NOMO-1 treated with dmso at 0.1 percent for 144 hours (cell line): ENCODE data around the gene PRAME.
"Not testable (repeated sequence)": the region's sequence is repeated elsewhere in the genome, so short reads cannot be mapped to it uniquely, and the experiment has no call there.

Experiments used
- DNase-seq: peaks from one replicate; lab custom pipeline; 2025; ENCODE audit not compliant: unreplicated experiment; lab: John Stamatoyannopoulos, UW

The PRAME gene

DNA sequence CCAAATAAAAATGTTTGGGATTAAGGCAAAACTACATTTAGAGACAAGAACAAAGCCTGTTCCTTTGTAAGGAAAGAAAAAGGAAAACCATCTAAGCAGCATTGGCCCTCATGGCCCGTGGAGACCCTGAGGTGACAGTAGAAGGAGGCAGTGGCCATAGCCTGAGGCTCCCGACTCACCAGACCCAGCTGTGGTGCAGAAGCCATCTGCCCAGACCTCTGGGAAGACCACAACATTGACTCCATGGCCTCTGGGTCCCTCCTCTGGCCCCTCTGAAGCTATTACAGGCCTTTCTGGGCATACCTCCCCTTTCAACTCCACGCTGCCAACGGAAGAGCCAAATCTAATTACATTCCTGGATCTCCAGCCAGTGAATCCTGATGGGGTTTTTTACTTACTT is 6.4 kb downstream of the PRAME start:
- peak; percentile 8 for DNase-seq

DNA sequence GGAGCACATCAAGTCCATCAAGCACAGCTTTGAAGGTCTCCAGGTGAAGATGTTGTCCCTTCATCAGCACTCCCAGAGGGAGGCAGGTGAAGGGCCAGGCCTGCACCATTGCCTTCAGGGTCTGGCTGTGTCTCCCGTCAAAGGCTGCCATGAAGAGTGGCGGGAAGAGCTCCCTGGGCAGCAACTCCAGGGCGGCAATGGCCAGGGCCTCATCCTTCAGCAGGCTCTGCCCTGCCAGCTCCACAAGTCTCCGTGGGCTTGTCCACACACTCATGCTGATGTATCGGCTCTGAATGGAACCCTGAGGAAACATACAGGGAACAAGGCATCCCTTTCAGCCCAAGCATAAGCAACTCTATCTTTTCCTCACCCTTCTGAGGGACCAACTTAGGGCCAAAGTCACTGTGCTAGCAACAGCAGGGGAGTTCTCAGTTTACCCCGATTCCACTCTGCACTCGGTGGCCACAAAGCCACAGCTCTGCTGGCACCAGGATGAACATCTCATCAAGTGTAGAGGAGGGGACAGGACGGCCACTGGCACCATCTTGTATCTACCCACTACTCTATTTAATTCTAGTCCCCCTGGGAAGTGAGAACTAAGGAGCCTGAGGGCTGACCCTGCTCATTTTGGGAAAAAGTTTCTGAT is 8.2 kb downstream of the PRAME start:
- DNase-seq: no peak

DNA sequence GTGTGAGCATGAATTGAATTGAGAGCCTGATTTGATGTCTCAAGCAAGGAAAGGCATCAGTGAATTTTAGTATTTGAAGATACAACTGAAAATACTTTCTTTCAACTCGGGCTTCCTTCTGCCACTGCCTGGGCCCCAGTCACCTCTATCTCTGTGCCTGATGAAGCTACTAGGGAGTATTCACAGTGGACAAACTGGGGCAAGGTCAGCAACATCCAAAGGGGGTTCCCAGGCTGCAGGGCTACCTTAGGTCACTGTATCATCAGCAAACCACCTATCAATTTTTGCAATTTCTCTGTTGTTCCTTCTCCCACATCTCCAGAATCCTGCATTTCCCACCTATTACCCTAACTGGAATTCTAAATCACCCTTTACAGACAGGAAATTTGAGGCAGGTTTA is 10.2 kb downstream of the PRAME start:
- DNase-seq: no peak

DNA sequence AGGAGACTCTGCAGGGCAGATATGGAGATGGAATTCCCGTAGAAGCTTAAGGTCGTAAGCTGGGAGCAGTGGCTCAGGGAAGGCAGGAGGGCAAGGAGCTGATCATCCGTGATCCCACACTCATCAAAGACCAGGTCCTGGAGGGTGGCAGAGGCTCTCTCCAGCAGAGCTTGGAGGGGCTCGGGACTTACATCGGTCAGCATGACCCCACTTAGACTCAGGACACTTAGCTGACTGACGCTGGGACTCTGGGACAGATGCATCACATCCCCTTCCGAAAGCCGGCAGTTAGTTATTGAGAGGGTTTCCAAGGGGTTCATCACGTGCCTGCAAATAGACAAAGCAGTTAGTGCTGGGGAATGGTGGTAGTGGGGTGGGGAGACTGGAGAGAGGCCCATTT is 10.7 kb downstream of the PRAME start:
- DNase-seq: no peak

DNA sequence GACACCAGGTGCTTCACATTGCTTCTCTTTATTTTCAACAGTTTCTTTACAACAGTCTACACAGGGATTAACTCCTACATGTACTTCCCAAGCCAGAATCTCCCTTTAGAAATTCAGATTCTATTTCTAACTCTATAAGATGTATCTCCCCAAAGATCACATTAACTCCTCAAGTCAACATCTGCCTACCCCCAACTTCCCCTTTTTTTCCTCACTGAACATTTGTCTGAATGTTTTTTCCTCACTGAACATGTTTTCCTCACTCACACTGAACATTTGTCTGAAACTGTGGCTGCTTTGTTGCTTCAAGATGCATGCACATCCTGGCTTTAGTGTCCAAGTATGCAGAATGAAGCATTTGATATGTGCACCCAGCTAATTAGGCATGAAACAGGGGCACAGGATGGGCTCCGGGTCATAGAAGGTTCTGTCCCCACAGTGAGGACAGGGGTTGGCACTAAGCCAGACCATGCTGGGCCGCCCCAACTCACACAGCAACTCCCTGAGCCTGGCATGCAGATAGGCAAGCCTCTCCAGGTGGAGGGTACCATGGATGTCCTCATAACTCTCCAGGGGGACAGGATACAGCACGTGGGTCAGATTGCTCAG is 11.3 kb downstream of the PRAME start:
- peak; percentile 28 for DNase-seq

DNA sequence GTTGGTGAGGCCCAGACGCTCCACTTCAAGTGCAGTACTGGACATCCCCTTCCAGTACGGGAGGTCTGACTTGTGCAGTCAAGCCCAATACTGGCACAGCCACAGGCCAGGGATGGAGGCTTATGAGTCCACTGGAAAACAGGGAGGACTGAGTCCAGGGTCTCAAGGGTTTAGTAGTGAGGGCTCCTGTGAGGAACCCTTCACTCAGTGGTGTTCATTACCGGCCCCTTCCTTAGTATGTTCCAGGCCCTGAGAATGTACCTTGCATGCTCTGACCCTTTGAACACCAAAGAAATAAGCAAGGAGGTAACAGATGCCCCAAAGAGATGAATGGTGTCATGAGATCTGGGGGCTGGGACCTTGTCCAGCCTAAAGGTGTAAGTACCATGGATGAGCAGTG is 11.8 kb downstream of the PRAME start:
- DNase-seq: no peak

DNA sequence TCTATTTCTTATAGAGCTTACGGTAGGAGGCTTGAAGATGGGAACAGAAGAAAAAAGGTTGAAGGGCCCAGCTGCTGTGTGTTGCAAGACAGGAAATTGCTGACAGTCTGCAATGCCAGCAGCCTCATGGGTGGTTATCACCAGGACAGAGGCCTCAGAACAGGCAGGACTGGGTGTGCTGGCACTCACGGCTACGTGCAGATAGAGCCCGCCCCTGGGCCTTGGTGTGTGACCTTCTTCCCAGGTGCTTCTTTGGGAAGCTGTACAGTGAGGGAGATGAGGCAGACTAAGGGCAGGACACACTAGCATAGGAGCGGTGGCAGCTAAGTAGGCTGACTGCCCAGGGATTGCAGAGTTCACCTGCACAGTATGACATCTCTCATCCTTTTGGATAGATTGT is 12.6 kb downstream of the PRAME start:
- DNase-seq: peak; percentile 66

DNA sequence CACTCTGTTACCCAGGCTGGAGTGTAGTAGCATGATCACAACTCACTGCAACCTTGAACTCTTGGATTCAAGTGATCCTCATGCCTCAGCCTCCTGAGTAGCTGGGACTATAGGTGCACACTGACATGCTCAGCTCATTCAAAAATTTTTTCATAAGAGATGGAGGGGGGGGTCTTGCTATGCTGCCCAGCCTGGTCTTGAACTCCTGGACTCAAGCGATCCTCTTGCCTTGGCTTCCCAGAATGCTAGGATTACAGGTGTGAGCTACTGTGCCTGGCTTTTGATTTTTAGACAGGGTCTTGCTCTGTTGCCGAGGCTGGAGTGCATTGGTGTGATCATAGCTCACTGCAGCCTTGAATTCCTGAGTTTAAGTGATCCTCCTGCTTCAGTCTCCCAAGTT is 14.0 kb downstream of the PRAME start:
- DNase-seq: no peak

DNA sequence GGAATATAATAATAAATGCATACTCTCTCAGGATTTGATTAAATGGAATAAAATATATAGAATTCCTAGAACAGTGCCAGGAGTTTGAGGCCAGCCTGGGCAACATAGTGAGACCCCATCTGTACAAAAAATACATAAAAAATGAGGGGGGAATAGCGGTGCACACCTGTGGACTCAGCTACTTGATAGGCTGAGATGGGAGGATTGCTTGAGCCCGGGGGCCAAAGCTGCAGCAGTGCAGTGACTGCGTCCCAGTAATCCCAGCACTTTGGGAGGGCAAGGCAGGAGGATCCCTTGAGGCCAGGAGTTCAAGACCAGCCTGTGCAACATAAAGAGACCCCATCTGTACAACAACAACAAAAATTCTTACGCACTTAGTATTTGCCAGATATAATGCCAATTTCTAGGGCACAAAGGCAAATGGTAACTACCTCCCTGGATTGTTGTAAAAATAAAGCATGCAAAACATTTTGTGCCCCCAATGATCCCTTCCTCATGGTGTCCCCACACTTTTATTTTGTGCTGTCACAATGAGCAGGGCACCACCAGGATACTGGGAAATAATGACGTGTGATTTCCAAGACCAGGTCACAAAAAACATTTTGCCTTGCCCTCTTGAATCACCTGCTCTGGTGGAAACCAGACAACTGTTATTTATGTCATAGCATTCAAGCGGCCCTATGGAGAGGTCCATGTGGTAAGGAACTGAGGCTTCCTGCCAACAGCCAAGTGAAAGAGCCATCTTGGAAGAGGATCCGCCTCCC is 20.7 kb downstream of the PRAME start:
- DNase-seq: no peak

DNA sequence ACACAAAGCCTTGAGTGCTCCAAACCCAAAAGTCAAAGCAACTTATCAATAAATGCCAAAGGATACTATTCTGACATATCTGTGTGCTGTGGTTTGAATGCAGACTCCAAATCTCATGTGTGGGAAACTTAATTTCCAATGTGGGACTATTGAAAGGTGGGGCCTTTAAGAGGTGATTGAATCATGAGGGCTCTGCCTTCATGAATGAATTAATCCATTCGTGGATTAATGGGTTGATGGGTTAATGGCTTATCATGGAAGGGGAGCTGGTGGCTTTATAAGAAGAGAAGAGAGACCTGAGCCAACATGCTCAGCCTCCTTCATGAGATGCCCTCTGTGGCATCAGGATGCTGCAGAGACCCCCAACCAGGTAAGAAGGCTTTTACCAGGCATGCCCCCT is 22.1 kb downstream of the PRAME start:
- no peak for DNase-seq

DNA sequence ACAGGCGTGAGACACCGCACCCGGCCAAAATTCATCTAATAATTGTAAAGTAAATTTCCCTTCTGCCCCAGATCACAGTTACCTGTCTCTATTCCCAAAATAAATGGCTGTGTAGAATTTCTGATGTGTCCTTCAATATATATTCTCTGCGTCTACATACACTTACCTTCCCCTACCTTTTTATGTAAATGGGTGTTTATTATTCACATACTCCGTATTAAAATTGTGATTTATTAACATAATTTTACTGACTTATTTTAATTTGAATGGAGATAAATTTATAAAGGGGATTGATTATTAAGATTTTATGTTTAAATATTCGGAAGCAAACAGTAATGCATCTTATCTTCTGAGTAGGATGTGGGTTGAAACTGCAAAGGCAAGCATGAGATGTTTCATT is 22.6 kb downstream of the PRAME start:
- DNase-seq: no peak

DNA sequence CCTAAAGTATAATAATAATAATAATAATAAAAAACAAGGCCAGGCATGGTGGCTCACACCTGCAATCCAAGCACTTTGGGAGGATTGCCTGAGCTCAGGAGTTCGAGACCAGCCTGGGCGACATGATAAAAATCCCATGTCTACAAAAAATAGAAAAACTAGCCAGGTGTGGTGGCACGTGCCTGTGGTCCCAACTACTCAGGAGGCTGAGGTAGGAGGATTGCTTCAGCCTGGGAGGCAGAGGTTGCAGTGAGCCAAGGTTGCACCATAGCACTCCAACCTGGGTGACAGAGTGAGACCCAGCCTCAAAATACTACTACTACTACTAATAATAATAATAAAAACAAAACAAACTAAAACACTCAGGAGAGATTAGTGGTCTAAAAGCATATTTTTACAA is 23.4 kb downstream of the PRAME start:
- DNase-seq: no peak

DNA sequence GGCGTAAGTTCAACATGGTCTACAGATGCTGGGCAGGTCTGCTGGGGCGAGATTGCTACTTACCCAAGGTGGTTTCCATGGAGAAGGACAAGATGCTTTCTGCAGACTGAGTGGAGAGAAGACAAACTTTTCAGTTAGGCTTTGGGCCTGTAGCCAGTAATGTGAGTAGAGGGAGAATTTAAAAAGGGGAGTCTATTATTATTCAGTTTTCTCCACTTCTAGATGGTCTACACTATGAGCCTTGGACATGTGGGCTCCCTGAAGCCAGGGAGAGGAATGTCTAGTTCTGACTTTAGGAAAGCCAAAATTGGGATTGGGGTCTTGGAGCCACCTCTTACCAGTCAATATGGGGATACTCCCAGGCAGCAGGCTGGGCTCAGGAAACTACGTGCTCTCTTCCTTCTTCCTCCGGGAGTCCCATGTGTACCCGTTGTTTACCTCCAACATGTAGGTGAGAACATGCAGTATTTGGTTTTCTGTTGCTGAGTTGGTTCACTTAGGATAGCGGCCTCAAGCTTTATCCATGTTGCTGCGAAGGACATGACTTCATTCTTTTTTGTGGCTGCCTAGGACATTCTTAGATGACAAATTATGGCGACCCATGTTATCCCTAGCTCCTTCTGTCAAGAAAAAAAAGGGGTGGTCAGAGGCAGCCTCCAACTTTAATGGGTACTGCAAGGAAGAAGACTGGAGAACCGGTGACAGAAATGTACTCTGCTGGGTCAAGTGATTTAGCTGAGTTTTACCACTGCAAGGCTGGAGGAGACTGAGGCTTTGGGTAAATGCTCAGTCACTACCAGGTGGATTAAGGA is 24.3 kb downstream of the PRAME start:
- DNase-seq: no peak

DNA sequence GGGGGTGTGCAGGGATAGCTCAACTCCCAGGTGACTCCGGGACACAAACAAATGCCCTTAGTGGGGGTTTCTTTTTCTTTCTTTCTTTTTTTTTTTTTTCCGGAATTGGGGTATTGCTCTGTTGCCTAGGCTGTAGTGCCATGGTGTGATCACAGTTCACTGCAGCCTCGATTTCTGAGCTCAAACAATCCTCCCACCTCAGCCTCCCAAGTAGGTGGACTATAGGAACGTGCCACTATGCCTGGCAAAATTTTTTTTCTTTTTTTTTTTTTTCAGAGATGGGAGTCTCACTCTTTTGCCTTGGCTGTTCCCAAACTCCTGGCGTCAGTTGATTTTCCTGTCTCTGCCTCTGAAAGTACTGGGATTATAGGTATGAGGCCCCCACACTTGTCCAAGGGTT is 25.2 kb downstream of the PRAME start:
- DNase-seq: no peak

DNA sequence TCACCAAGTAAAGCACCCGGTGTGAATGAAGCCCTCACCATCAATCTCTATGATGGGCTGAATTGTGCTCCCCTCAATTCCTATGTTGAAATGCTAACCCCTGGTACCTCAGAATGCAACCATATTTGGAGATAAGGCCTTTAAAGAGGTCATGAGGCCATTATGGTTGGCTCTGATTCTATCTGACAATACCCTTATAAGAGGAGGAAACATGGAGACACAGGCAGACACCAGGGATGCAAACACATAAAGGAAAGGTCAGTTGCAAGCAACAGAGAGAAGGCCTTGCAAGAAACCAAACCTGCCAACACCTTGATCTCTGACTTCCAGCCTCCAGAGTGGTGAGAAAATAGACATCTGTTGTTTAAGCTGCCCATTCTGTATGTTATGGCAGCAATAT is 25.6 kb downstream of the PRAME start:
- DNase-seq: no peak

DNA sequence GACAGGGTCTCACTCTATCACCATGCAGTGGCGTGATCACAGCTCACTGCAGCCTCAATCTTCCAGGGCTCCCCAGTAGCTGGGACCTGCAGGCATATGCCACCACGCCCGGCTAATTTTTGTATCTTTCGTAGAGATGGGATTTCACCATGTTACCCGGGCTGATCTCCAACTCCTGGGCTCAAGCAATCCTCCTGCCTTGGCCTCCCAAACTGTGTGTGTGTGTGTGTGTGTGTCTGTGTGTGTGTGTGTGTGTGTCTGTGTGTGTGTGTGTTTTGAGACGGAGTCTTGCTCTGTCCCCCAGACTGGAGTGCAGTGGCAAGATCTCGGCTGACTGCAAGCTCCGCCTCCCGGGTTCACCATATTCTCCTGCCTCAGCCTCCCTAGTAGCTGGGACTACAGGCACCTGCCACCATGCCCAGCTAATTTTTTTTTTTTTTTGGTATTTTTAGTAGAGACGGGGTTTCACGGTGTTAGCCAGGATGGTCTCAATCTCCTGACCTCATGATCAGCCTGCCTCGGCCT is 26.5 kb downstream of the PRAME start:
- DNase-seq: not testable (repeated sequence)

DNA sequence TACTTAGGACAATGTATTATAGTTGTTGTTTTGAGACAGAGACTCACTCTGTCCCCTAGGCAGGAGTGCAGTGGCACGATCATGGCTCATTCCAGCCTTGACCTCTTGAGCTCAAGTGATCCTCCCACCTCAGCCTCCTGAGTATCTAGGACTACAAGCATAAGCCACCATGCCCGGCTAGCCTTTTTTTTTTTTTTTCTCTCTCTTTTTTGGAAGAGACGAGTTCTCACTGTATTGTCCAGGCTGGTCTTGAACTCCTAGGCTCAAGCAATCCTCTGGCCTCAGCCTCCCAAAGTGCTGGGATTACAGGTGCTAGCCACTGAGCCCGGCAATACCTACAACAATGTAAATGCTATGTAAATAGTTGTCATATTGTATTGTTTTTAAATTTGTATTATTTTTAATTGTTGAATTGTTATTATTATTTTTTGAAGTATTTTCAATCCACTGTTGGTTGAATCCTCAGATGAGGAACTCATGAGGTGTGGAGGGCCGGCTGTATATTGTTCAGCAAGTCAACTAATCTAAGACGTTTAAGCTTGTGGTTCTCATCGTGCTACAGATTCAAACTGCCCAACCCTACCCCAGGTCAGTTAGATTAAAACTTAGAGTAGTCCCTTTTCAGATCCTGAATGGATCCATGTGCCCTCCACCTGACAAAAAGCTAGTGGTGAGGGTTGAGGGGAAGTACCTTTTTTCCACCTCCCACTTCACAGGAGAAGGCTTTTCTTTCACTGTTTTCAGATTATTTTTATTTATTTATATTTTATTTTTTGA is 27.1 kb downstream of the PRAME start:
- no peak for DNase-seq

DNA sequence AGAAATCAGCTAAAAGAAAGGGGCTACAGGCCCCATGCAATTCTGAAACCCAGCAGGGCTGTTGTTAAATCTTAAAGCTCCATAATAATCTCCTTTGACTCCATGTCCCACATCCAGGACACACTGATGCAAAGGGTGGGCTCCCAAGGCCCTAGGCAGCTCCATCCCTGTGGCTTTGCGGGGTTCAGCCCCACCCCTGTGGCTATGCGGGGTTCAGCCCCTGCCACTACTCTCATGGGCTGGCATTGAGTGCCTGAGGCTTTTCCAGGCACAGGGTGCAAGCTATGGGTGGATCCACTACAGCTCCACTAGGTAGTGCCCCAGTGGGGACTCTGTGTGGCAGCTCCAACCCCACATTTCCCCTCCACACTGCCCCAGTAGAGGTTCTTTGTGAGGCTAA is 30.3 kb downstream of the PRAME start:
- DNase-seq: no peak

DNA sequence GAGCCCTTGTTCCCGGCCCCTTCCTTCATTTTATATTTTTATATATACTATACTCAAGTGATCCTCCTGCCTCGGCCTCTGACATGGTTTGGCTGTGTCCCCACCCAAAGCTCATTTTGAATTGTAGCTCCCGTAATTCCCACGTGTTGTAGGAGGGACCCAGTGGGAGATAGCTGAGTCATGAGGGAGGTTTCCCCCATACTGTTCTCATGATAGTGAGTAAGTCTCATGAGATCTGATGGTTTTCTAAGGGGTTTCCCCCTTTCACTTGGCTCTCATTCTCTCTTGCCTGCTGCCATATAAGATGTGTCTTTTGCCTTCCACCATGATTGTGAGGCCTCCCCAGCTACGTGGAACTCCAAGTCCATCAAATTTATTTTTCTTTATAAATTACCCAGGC is 31.8 kb downstream of the PRAME start:
- no peak for DNase-seq

DNA sequence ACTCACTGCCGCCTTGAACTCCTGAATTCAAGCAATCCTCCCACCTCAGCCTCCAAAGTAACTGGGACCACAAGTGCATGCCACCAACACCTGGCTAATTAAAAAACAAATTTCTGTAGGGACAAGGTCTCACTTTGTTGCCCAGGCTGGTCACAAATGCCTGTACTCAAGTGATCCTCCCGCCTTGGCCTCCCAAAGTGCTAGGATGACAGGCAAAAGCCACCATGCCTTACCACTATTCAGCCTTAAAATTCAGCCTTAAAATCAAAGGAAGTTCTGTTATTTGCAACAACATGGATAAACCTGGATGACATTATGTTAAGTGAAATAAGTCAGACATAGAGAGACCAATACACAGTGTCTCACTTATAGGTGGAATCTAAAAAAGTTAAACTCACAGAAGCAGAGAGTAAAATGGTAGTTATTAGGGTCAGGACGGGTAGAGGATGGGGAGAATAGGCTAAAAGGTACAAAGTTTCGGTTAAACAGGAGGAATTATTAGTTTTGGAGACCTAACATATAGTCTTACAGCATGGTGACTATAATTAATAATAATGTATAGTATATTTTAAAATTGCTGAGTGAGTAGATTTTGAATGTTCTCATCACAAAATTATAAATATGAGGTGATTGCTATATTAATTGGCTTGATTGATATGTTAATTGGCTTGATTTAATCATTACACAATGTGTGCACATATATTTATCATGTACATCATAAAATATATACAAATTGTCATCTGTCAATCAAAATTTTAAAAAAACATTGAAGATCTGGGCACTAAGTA is 32.7 kb downstream of the PRAME start:
- DNase-seq: no peak
